ENCODE measurements around the gene NOS1.
"Not testable (repeated sequence)": the region's sequence is repeated elsewhere in the genome, so short reads cannot be mapped to it uniquely, and the experiment has no call there.

NOS1 gene

GRCh38 chr12:117210266-117210918, 151.0 kb downstream of the NOS1 start:
- no peak for DNase-seq (ENCODE audit: low read depth in 2 of 2, low spot score in 1 of 2)

GRCh38 chr12:117209626-117210025, 151.8 kb downstream of the NOS1 start:
- no peak for DNase-seq (ENCODE audit: low read depth in 2 of 2, low spot score in 1 of 2)

GRCh38 chr12:117208811-117209455, 152.5 kb downstream of the NOS1 start:
- DNase-seq (ENCODE audit: low read depth in 2 of 2, low spot score in 1 of 2), result no peak

GRCh38 chr12:117208206-117208605, 153.2 kb downstream of the NOS1 start:
- DNase-seq (ENCODE audit: low read depth in 2 of 2, low spot score in 1 of 2), result no peak

GRCh38 chr12:117207675-117208074, 153.8 kb downstream of the NOS1 start:
- DNase-seq (ENCODE audit: low read depth in 2 of 2, low spot score in 1 of 2), result no peak

GRCh38 chr12:117202556-117202955, 158.9 kb downstream of the NOS1 start:
- DNase-seq (ENCODE audit: low read depth in 2 of 2, low spot score in 1 of 2), result no peak

- no peak for DNase-seq (ENCODE audit: low read depth in 2 of 2, low spot score in 1 of 2)
Measured at GRCh38 chr12:117202033-117202432, 159.4 kb downstream of the NOS1 start.

- DNase-seq (ENCODE audit: low read depth in 2 of 2, low spot score in 1 of 2), result not testable (repeated sequence)
Measured at GRCh38 chr12:117199956-117200744, 161.3 kb downstream of the NOS1 start.

- not testable (repeated sequence) for DNase-seq (ENCODE audit: low read depth in 2 of 2, low spot score in 1 of 2)
Measured at GRCh38 chr12:117196334-117196733, 165.1 kb downstream of the NOS1 start.

GRCh38 chr12:117195027-117195426, 166.4 kb downstream of the NOS1 start:
- not testable (repeated sequence) for DNase-seq (ENCODE audit: low read depth in 2 of 2, low spot score in 1 of 2)

GRCh38 chr12:117193903-117194302, 167.5 kb downstream of the NOS1 start:
- no peak for DNase-seq (ENCODE audit: low read depth in 2 of 2, low spot score in 1 of 2)

GRCh38 chr12:117192581-117192980, 168.8 kb downstream of the NOS1 start:
- not testable (repeated sequence) for DNase-seq (ENCODE audit: low read depth in 2 of 2, low spot score in 1 of 2)

- DNase-seq (ENCODE audit: low read depth in 2 of 2, low spot score in 1 of 2), result no peak
Measured at GRCh38 chr12:117192057-117192456, 169.4 kb downstream of the NOS1 start.

GRCh38 chr12:117190210-117190781, 171.1 kb downstream of the NOS1 start, which contains the start of gene FBXO21:
Gene FBXO21, minus strand, starts transcription at chr12:117190470. Its CDS starts 14 bp downstream, at chr12:117190456.
- peak; percentile 89 to 91 for DNase-seq (ENCODE audit: low read depth in 2 of 2, low spot score in 1 of 2)

GRCh38 chr12:117189725-117190209, 171.7 kb downstream of the NOS1 start:
- peak in 1 of 2 donors; percentile 4 for DNase-seq (ENCODE audit: low read depth in 2 of 2, low spot score in 1 of 2)

GRCh38 chr12:117188961-117189724, 172.3 kb downstream of the NOS1 start:
- DNase-seq (ENCODE audit: low read depth in 2 of 2, low spot score in 1 of 2), result no peak

- no peak for DNase-seq (ENCODE audit: low read depth in 2 of 2, low spot score in 1 of 2)
Measured at GRCh38 chr12:117188121-117188665, 173.2 kb downstream of the NOS1 start.

GRCh38 chr12:117187421-117187820, 174.0 kb downstream of the NOS1 start:
- no peak for DNase-seq (ENCODE audit: low read depth in 2 of 2, low spot score in 1 of 2)

GRCh38 chr12:117182866-117183265, 178.6 kb downstream of the NOS1 start:
- DNase-seq (ENCODE audit: low read depth in 2 of 2, low spot score in 1 of 2), result no peak

GRCh38 chr12:117181468-117181843, 180.0 kb downstream of the NOS1 start:
- DNase-seq (ENCODE audit: low read depth in 2 of 2, low spot score in 1 of 2), result not testable (repeated sequence)
